HG03457 (cell line): ENCODE data around the gene CRAMP1.

Experiments used
- ATAC-seq: cut with Tn5 transposase; IDR thresholded peaks from one replicate; pipeline ENCODE4 v1.9.1; 2021; ENCODE audit warnings: moderate number of reproducible peaks; ENCODE audit not compliant: unreplicated experiment

Gene CRAMP1

DNA sequence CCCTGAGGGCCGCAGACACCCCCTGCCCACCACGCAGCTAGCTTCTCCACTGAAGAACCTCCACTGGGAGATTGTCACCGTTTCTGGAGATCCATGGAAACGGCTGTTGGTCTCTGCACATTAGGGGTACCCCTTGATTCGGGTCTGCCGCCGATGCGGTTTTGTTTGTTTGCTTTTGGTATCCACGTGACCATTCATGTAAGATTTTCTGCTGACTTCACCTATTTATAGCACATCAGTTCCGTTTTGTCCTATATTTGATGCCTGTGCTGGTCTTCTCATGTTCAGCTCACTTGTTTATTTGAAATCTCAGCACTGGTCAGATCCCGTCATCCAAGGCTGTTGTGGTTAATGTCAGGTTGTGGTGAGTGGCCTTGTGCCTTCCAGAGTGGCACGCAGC, 21.1 kb downstream of the CRAMP1 start:
- no peak for ATAC-seq

GRCh38 chr16:1634541-1634940, 22.4 kb downstream of the CRAMP1 start:
- ATAC-seq = no peak

- ATAC-seq = no peak
Measured at GRCh38 chr16:1635070-1635469, 22.9 kb downstream of the CRAMP1 start.

GRCh38 chr16:1637526-1637925, 25.4 kb downstream of the CRAMP1 start:
- ATAC-seq = no peak

DNA sequence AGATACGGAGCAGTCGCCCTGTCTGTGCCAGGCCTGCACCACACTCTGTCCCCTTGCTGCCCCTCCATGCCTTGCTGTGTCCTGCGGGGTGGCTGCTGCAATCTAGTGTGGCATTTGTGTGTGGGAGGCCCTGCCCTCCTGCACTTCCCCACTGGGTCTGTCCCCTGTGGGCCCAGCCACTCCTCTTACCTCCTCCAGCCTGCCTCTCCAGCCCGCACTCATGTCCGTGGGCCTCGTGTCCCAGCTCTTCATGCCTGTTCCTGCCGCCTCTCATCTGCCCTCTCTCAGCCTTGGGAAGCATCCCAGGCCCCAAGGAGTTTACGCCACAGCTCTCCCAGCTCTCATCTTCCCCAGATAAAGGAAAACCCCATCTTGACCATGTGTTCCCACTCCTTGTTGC, 26.6 kb downstream of the CRAMP1 start:
- ATAC-seq = no peak

DNA sequence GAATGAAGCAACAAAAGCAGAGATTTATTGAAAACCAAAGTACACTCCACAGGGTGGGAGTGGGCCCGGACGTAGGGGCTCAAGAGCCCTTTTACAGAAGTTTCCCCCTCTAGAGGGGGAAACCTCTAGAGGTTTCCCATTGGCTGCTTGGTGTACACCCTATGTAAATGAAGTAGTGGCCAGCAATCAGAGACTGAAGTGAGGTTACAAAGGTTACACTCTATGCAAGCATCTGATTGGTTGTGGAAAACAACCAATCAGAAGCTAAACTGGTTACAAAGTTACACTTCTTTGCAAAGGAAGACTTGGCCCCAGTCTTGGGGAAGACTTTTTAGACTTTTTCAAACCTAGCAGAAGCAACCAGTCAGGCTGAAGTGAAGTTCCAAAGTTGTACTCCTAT, 27.1 kb downstream of the CRAMP1 start:
- ATAC-seq = no peak

- ATAC-seq = no peak
Measured at GRCh38 chr16:1639860-1640259, 27.7 kb downstream of the CRAMP1 start.

DNA sequence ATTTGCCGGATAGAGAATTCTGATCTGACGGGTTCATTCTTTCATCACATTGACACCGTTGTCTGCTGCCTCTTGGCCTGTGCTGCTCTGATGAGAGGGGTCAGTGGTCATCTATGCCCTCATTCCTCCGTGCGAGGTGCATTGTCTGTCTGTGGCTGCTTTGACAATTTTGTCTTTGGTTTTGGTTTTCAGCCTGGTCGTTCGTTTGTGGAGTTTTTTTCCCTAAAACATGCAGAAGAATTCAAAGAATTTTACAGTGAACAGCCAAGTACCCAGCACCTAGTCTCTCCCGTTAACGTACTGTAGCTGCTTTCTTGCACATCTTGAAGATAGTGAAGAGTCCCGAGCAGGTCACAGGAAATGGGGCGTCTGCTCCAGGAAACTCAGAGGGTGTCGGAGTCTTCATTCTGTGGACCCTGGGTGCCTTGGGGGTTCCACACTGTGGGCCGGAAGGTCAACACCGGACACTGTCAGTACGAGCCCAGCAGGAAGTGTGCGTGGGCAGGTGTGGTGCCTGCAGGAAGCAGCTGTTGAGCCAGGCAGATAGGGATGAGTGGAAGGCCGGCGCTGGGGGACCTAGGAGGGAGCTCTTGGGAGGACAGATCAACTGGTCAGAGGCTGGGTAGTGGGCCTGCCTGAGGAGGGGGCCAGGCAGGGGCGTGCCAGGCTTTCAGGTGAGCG, 28.2 kb downstream of the CRAMP1 start:
- ATAC-seq = no peak

GRCh38 chr16:1641261-1641660, 29.1 kb downstream of the CRAMP1 start:
- ATAC-seq = no peak

- ATAC-seq = no peak
Measured at GRCh38 chr16:1642148-1642547, 30.0 kb downstream of the CRAMP1 start.

DNA sequence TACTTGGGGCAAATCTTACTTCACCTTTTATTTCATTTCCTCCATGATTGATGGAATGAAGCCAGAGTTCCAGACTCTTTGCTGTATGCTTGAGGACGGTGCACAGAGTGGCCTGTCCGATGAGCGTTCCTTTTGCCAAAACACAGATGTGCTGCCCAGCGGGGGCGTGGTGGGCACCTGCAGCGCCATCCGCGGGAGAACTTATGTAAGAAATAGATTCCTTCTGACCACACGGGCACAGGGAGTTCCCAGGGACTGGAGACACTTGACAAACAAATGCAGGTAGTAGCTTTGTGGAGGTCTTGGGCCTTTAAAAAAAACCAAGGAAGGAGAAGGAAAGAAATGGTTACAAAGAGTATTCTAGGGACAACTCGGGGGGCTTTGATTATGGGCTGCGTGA, 30.6 kb downstream of the CRAMP1 start:
- ATAC-seq = no peak

- ATAC-seq = no peak
Measured at GRCh38 chr16:1643521-1643920, 31.4 kb downstream of the CRAMP1 start.

GRCh38 chr16:1645914-1646525, 33.9 kb downstream of the CRAMP1 start:
- ATAC-seq = no peak

GRCh38 chr16:1647856-1648255, 35.7 kb downstream of the CRAMP1 start:
- ATAC-seq = no peak

DNA sequence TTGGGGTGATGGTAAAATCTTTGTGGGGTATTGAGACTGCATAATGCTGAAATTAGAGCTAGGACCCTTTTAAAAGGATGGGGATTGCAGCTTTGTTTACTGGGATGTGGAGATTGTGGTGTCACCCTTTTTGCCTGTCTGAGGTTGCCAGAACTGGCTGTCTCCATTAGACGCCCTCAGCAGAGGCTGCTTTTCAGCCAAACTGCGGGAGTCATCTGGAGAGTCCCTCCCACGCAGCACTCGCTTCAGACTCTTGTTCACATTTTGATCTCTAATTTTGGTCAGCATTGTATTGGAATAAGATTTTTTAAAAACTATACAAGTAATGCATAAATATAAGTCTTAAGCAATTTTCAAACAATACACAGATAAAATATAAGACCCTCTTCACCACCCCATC, 38.0 kb downstream of the CRAMP1 start:
- ATAC-seq = no peak

- no peak for ATAC-seq
Measured at GRCh38 chr16:1651094-1651973, 39.2 kb downstream of the CRAMP1 start.

DNA sequence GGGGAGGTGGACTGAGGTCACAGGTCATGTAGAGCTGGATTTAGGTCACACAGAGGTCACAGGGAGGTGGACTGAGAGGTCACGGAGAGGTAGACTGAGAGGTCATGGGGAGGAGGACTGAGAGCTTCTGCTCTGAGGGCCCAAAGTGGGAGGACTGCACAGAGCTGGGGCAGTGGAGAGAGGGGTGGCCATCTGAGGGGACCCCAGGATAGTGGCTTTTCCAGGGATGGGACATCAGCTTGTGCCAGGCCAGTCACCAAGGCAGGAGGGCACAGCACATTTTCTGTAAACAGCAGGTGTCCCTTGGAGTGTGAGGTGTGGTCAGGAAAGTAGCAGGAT, 39.8 kb downstream of the CRAMP1 start:
- ATAC-seq = no peak

DNA sequence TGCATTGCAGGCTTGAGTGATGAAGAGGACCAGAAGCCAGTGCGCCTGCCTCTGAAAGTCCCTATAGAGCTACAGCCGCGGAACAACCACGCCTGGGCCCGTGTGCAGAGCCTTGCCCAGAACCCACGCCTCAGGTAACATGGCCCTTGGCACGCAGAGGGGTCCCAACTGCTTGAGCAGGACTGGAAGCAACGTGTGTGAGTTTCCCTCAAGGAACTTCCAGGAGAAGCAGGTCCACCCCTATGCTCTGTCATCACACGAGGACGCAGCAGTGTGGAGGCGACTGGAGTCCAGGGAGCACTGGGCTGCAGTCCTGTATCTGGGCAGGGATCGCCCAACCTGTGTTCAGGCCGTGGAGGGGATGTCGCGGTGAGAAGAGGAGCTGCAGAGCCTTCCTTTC, 40.9 kb downstream of the CRAMP1 start:
- ATAC-seq = no peak

DNA sequence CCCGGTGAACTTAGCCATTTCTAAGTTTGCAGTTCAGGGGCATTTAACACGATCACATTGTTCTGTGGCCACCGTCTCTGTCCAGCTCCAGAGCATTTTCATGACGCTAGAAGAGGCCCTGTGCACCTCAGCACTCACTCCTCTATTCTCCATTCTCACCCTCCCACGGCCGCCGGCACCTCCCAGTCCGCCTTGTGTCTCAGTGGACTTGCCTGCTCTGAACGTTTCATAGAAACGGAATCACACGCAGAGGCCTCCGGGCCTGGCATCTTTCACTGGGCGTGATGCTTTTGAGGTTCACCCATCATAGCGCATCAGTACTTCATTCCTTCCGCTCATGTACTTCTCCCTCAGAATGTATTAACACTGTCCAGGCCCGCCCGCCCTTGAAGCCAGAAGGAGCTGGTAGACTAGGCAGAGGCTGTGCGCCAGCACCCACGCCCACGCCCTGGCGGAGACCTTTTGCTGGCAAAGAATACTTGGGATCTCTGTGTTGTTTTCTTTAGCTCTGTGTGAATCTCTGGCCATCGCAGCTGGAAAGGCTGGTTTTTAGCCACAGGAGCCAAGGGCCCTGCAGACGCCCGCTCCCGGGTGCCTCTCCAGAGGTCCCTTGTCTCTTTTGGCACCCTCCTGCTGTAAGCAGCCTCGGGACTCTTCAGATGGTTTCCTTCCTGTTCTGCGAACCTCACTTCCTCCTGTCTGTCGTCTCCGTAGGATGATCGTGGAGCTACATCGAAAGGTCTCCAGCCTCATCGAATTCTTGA, 42.5 kb downstream of the CRAMP1 start:
- ATAC-seq = no peak

- no peak for ATAC-seq
Measured at GRCh38 chr16:1655269-1655807, 43.2 kb downstream of the CRAMP1 start.
